Karpas-422 (cell line): ENCODE measurements around the gene LGR4. TPM values are rescaled to one million over a fixed set of nuclear protein-coding genes. Genes with fewer than 3 reads are reported as not detected.

Experiments used
- DNase-seq: peaks from one replicate; pipeline ENCODE4 v3.0.0-alpha.2; 2015
- H2AFZ ChIP-seq: fragments of 200-600 bp; sonication (generic); 2 replicates; pipeline ENCODE4 v1.6.1; 2014; ENCODE audit warnings: antibody characterized with exemption, low read length, mixed read lengths
- H3K27ac ChIP-seq: fragments of 200-600 bp; sonication (generic); 2 replicates; pipeline ENCODE4 v1.5.1; 2014; ENCODE audit warnings: mild to moderate bottlenecking, low read length, moderate library complexity
- H3K27me3 ChIP-seq: fragments of 200-600 bp; sonication (generic); 2 replicates; pipeline ENCODE4 v1.6.1; 2014; ENCODE audit warnings: low read length, mixed read lengths
- H3K36me3 ChIP-seq: fragments of 200-600 bp; sonication (generic); 2 replicates; pipeline ENCODE4 v1.6.1; 2014; ENCODE audit warnings: low read length, mixed read lengths; ENCODE audit not compliant: insufficient read depth
- H3K4me1 ChIP-seq: fragments of 200-600 bp; sonication (generic); 2 replicates; pipeline ENCODE4 v1.6.1; 2014; ENCODE audit warnings: mild to moderate bottlenecking, low read length, mixed read lengths
- H3K4me2 ChIP-seq: fragments of 200-600 bp; sonication (generic); 2 replicates; pipeline ENCODE4 v1.6.1; 2014; ENCODE audit warnings: low read length, low read depth, mild to moderate bottlenecking; ENCODE audit not compliant: poor library complexity, severe bottlenecking
- H3K4me3 ChIP-seq: fragments of 200-600 bp; sonication (generic); 2 replicates; pipeline ENCODE4 v1.5.1; 2014; ENCODE audit warnings: mild to moderate bottlenecking, antibody characterized with exemption, low read length, mixed read lengths
- H3K79me2 ChIP-seq: fragments of 200-600 bp; sonication (generic); 2 replicates; pipeline ENCODE4 v1.6.1; 2014; ENCODE audit warnings: mild to moderate bottlenecking, low read length, mixed read lengths
- H3K9ac ChIP-seq: fragments of 200-600 bp; sonication (generic); 2 replicates; pipeline ENCODE4 v1.6.0; 2014; ENCODE audit warnings: low read length
- H3K9me2 ChIP-seq: fragments of 200-600 bp; sonication (generic), shearing (Covaris generic); replicated peaks from 2 replicates; pipeline ENCODE4 v1.6.0; 2014; ENCODE audit warnings: mild to moderate bottlenecking, low read length, moderate library complexity; ENCODE audit not compliant: insufficient read depth
- H3K9me3 ChIP-seq: fragments of 300-700, 200-600 bp; sonication (generic); 2 replicates; pipeline ENCODE4 v1.6.1; 2014; ENCODE audit warnings: low read length, mixed read lengths
- H4K20me1 ChIP-seq: fragments of 200-600 bp; sonication (generic); 2 replicates; pipeline ENCODE4 v1.6.1; 2014; ENCODE audit warnings: mild to moderate bottlenecking, antibody characterized with exemption, low read length, low read depth; ENCODE audit not compliant: insufficient read depth
- total RNA-seq: library from RNA; depleted of rRNA; stranded (reverse); fragments of >200 nt; shearing (Covaris generic); gene quantifications from 2 replicates; pipeline ENCODE4 v1.2.3, GENCODE V29; 2014; ENCODE audit warnings: low replicate concordance

Gene LGR4
- total RNA-seq, 1 experiment from 2014 or later: 0.04 TPM

DNA sequence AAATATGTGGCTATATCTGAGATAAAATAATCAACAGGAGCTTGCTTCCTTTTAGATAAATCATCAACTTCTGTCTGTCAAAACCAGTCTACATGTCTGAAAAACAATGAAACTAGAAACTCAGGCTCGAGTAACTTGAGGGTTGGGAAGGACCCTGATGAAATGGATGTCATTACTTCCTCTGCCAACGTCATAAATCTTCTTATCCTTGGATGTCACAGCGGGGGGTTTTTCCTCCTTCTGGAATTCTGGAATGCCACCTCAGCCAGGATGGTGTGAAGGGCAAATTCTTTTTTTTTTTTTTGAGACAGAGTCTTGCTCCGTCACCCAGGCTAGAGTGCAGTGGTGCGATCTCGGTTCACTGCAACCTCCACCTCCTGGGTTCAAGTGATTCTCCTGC, 13.4 kb downstream of the LGR4 start:
- no peak for DNase-seq
- Histone ChIP-seq H3K79me2 (no peaks in the 10 kb centered on the region), H3K4me1 (no peaks in the 10 kb centered on the region), H3K27me3 (no peaks in the 10 kb centered on the region), H3K9me3 (no peaks in the 10 kb centered on the region), H3K4me3 (no peak overlapping the region), H3K27ac (no peak overlapping the region), H3K36me3 (no peaks in the 10 kb centered on the region), H3K9me2 (no peaks in the 10 kb centered on the region), H2AFZ (no peak overlapping the region), H3K4me2 (no peak overlapping the region), H3K9ac (no peak overlapping the region), H4K20me1 (no peaks in the 10 kb centered on the region)

DNA sequence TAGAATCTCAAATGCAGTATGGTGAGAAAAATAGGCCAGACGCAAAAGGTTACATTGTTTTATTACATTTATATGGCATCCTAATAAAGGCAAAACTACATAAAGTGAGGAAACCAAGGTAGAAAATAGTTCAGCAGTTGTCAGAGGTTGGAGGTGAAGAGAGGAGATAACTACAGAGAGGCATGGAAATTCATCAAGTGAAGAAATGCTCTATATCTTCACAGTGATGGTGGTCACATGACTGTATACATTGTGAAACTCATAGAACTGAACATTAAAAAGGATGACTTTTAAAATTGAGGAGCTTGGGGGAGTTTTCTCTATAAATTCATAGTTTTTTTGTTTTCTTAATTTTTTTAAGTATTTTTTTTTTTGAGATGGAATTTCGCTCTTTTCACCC, 14.4 kb downstream of the LGR4 start:
- Histone ChIP-seq H2AFZ (no peak overlapping the region), H3K9me2 (no peaks in the 10 kb centered on the region), H4K20me1 (no peaks in the 10 kb centered on the region), H3K4me3 (no peak overlapping the region), H3K36me3 (no peaks in the 10 kb centered on the region), H3K79me2 (no peaks in the 10 kb centered on the region), H3K4me2 (no peak overlapping the region), H3K27me3 (no peaks in the 10 kb centered on the region), H3K4me1 (no peaks in the 10 kb centered on the region), H3K27ac (no peak overlapping the region), H3K9me3 (no peaks in the 10 kb centered on the region), H3K9ac (no peak overlapping the region)
- DNase-seq: no peak

DNA sequence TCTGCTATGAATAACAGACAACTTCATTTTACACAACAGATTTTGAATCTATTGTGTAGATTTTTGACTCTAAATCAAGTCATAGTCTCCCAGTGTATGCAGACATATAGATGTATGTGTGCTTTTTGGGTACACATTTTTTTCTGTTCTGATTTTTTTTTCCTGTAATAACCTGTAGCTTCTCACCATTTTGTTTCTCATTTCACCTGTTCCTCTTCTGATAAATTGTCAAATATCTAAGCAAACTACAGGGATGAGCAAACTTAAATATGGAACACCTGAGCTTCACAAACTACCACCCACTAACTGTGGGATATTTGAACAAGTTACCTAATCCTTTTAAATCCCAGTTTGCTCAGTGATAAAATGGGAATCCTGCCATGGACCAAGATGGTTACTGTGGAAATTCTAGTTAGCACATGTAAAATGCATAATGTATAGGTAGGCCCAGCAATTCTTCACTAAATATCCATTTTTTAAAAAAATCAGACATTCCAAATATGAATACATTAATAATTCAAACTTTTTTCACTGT, 15.7 kb downstream of the LGR4 start:
- H3K4me3 ChIP-seq: no peak overlapping the region
- H3K4me2 ChIP-seq: no peak overlapping the region

DNA sequence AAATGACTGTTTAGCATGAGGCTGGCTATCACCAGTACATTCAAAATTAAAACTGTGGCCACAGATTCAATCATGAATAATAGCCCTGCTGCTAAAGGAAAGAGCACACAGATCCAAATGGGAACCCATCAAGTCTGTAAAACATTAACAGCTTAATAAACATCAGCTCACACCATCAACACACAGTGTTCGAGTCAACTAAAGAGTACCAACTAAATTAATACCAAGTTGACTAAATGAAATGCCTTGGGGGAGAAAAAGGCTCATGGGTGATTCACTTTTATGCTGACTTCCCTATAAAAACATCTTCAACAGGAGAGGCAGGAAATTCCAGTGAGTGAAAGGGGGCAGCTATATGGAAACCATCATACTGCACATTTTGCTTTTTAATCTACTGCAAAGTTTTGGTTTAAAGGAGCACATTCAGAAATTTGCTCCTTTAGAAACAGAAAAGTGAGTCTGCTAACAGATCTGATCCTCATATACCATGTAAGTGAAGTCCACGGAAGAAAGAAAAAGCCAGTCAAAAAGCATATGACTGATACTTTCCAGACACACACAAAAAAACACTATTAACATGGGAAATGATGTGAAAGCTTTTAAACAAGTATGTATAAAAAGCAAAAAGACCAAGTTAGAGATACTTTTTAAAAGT, 16.3 kb downstream of the LGR4 start:
- Histone ChIP-seq H2AFZ (no peak overlapping the region), H3K4me2 (no peak overlapping the region), H3K9me2 (no peaks in the 10 kb centered on the region), H4K20me1 (no peaks in the 10 kb centered on the region), H3K27ac (no peak overlapping the region), H3K9me3 (no peaks in the 10 kb centered on the region), H3K4me3 (no peak overlapping the region), H3K36me3 (no peaks in the 10 kb centered on the region), H3K27me3 (no peaks in the 10 kb centered on the region), H3K4me1 (no peaks in the 10 kb centered on the region), H3K9ac (no peak overlapping the region), H3K79me2 (no peaks in the 10 kb centered on the region)
- DNase-seq: no peak

More for the DNA sequence above, 15.7 kb downstream of the LGR4 start:
- Histone ChIP-seq H4K20me1 (no peaks in the 10 kb centered on the region), H2AFZ (no peak overlapping the region), H3K9ac (no peak overlapping the region), H3K27ac (no peak overlapping the region), H3K9me3 (no peaks in the 10 kb centered on the region), H3K4me1 (no peaks in the 10 kb centered on the region), H3K36me3 (no peaks in the 10 kb centered on the region), H3K9me2 (no peaks in the 10 kb centered on the region), H3K79me2 (no peaks in the 10 kb centered on the region), H3K27me3 (no peaks in the 10 kb centered on the region)
- no peak for DNase-seq

DNA sequence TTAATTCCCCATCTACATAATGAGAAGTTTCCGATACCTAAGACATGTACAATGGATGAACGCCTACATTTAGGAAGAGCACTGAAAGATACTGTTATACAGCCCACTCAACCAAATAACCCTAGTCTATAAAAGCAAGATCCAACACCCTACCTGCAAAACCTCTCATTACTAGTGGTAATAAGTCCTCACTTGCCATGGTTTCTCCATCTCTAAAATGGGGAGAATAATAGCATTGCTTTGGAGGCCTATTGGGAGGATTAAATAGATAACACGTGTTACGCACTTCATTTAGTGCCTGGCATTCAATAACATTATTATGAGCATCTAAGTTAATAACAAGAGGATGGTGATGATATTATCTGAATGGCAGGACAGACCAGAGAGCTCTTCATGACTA, 16.9 kb downstream of the LGR4 start:
- Histone ChIP-seq H3K4me1 (no peaks in the 10 kb centered on the region), H3K27me3 (no peaks in the 10 kb centered on the region), H3K9me2 (no peaks in the 10 kb centered on the region), H3K4me3 (no peak overlapping the region), H3K27ac (no peak overlapping the region), H3K4me2 (no peak overlapping the region), H3K9ac (no peak overlapping the region), H3K9me3 (no peaks in the 10 kb centered on the region), H3K36me3 (no peaks in the 10 kb centered on the region), H2AFZ (no peak overlapping the region), H4K20me1 (no peaks in the 10 kb centered on the region), H3K79me2 (no peaks in the 10 kb centered on the region)
- no peak for DNase-seq

DNA sequence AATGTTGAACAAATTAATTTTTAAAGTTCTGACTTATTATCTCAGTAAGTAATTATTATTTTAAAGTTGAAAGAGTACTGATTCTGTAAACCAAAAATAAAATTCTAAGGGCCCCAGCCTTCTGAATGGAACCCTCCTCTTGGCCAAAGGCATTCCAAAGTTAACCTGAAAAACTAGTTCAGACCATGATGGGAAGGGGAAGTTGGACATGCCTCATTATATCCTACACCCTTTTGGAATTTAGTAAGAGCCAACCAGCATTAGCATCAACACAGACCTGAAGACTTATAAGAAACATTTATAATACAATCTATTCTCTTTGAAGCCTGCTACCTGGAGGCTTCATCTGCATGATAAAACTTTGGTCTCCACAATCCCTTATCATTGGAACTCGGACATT, 18.9 kb downstream of the LGR4 start:
- H3K4me1 ChIP-seq: no peaks in the 10 kb centered on the region
- H3K4me2 ChIP-seq: no peak overlapping the region
- H3K27ac ChIP-seq: no peak overlapping the region
- DNase-seq: no peak
- H3K9me3 ChIP-seq: no peaks in the 10 kb centered on the region
- no peaks in the 10 kb centered on the region for H3K27me3 ChIP-seq
- H2AFZ ChIP-seq: no peak overlapping the region
- H3K9ac ChIP-seq: no peak overlapping the region
- no peaks in the 10 kb centered on the region for H3K9me2 ChIP-seq
- H3K4me3 ChIP-seq: no peak overlapping the region
- H3K79me2 ChIP-seq: no peaks in the 10 kb centered on the region
- no peaks in the 10 kb centered on the region for H4K20me1 ChIP-seq
- no peaks in the 10 kb centered on the region for H3K36me3 ChIP-seq

DNA sequence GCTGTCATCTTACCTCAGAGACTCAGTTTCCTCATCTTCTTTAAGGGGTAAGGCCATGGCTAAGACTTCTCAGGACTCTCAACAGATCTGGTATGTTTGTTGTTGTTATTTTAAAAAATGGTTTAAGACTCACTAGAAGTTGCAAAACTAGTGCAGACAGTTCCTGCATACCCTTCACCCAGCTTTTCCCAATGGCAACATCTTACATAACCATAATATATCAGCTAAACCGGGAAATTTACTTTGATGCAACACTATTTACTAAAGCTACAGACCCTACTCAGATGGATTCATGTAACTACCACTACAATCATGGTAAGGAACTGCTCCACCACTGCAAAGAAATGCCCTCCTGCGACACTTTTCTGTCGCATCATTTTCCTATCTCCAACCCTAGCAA, 20.4 kb downstream of the LGR4 start:
- no peak for DNase-seq
- Histone ChIP-seq H3K79me2 (no peaks in the 10 kb centered on the region), H3K27ac (no peak overlapping the region), H4K20me1 (no peaks in the 10 kb centered on the region), H2AFZ (no peak overlapping the region), H3K9me2 (no peaks in the 10 kb centered on the region), H3K4me1 (no peaks in the 10 kb centered on the region), H3K4me3 (no peak overlapping the region), H3K9me3 (no peaks in the 10 kb centered on the region), H3K4me2 (no peak overlapping the region), H3K9ac (no peak overlapping the region), H3K27me3 (no peaks in the 10 kb centered on the region), H3K36me3 (no peaks in the 10 kb centered on the region)

DNA sequence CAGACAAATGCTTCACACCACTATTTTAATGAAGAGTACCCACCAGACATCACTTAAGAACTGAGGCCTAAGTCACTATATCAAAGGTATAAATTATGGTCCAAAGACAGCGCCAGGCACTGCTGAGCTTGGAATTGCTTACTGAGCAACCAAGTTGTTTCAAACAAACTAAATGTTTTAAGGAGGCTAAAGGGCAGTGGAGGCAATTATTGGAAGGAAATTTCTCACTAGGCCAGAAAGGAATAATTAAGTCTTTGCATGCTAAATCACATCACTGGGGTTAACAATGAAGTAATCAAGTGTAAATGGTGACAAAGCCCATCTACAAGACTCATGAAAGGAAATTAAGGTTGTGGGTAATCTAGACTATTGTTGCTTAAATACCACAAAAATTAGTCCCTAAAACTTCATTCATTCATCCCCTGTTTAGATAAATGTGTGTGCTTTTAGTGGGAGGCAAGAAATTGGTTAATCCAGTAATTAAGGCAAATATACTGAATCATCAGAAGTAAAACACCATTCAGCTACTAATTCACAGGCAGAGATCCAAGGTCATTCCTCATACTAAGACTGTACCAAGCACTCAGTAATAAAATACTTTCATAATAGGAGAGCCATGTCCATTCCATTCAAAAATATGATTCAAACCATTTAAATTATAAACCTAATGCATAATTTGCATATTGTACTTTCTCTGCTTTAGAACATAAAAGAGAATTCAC, 21.2 kb downstream of the LGR4 start:
- no peaks in the 10 kb centered on the region for H3K79me2 ChIP-seq

More for the DNA sequence above, 21.2 kb downstream of the LGR4 start:
- Histone ChIP-seq H3K4me2 (no peak overlapping the region), H3K36me3 (no peaks in the 10 kb centered on the region), H4K20me1 (no peaks in the 10 kb centered on the region), H2AFZ (no peak overlapping the region), H3K27me3 (no peaks in the 10 kb centered on the region), H3K4me1 (no peaks in the 10 kb centered on the region), H3K9me3 (no peaks in the 10 kb centered on the region), H3K27ac (no peak overlapping the region), H3K4me3 (no peak overlapping the region), H3K9me2 (no peaks in the 10 kb centered on the region), H3K9ac (no peak overlapping the region)
- no peak for DNase-seq
